T-helper 1 cell treated with Interleukin-12 subunit alpha and Interleukin-12 subunit beta and Interleukin-4 antibody, amounts not matched to agents 30 μg/mL and 1 μg/mL, for 36 hours (primary cell): ENCODE data around the gene GPM6B.

Experiments used
- H3K27ac Mint-ChIP-seq: one replicate; pipeline ENCODE4 v1.8.0; 2021; ENCODE audit warnings: mild to moderate bottlenecking, mixed read lengths
- H3K27me3 Mint-ChIP-seq: one replicate; pipeline ENCODE4 v1.8.0; 2021; ENCODE audit warnings: low read depth, mixed read lengths
- H3K36me3 Mint-ChIP-seq: one replicate; pipeline ENCODE4 v1.8.0; 2021; ENCODE audit warnings: low read depth, mixed read lengths
- H3K4me1 Mint-ChIP-seq: one replicate; pipeline ENCODE4 v1.8.0; 2021; ENCODE audit warnings: low read depth, mixed read lengths
- H3K4me3 Mint-ChIP-seq: one replicate; pipeline ENCODE4 v1.8.0; 2021; ENCODE audit warnings: mild to moderate bottlenecking, moderate library complexity, mixed read lengths
- H3K9me3 Mint-ChIP-seq: one replicate; pipeline ENCODE4 v1.8.0; 2021; ENCODE audit warnings: mixed read lengths

The GPM6B gene

GRCh38 chrX:13764281-13764680 lies 52.6 kb downstream of the GPM6B start:
- Mint-ChIP-seq H3K36me3 (peaks cover 35% of the 10 kb centered on the region), H3K27me3 (no peaks in the 10 kb centered on the region), H3K27ac (no peak overlapping the region), H3K4me1 (no peaks in the 10 kb centered on the region), H3K9me3 (no peaks in the 10 kb centered on the region), H3K4me3 (no peak overlapping the region)

- H3K9me3 Mint-ChIP-seq, result no peaks in the 10 kb centered on the region
- H3K27me3 Mint-ChIP-seq, result no peaks in the 10 kb centered on the region
- H3K27ac Mint-ChIP-seq, result no peak overlapping the region
- H3K4me3 Mint-ChIP-seq, result no peak overlapping the region
- H3K36me3 Mint-ChIP-seq, result peaks cover 37% of the 10 kb centered on the region
- H3K4me1 Mint-ChIP-seq, result no peaks in the 10 kb centered on the region
These were observed 53.4 kb downstream of the GPM6B start for GRCh38 chrX:13763489-13763888.

GRCh38 chrX:13761606-13762414 lies 55.1 kb downstream of the GPM6B start:
- Mint-ChIP-seq H3K4me1 (no peaks in the 10 kb centered on the region), H3K27ac (no peak overlapping the region), H3K9me3 (no peaks in the 10 kb centered on the region), H3K4me3 (no peak overlapping the region), H3K36me3 (peaks cover 43% of the 10 kb centered on the region), H3K27me3 (no peaks in the 10 kb centered on the region)

GRCh38 chrX:13760426-13760825 lies 56.5 kb downstream of the GPM6B start:
- Mint-ChIP-seq H3K27me3 (no peaks in the 10 kb centered on the region), H3K27ac (no peak overlapping the region), H3K9me3 (no peaks in the 10 kb centered on the region), H3K4me3 (no peak overlapping the region), H3K4me1 (peaks cover under 1% of the 10 kb centered on the region), H3K36me3 (peaks cover 29% of the 10 kb centered on the region)

- no peak overlapping the region for H3K27ac Mint-ChIP-seq
- peaks cover 34% of the 10 kb centered on the region for H3K36me3 Mint-ChIP-seq
These were observed 57.7 kb downstream of the GPM6B start for GRCh38 chrX:13759152-13759718.

GRCh38 chrX:13756381-13756780 lies 60.5 kb downstream of the GPM6B start:
- no peak overlapping the region for H3K4me3 Mint-ChIP-seq
- H3K27me3 Mint-ChIP-seq, result no peaks in the 10 kb centered on the region
- H3K36me3 Mint-ChIP-seq, result peaks cover 34% of the 10 kb centered on the region
- no peak overlapping the region for H3K27ac Mint-ChIP-seq
- peaks cover 14% of the 10 kb centered on the region for H3K4me1 Mint-ChIP-seq
- no peaks in the 10 kb centered on the region for H3K9me3 Mint-ChIP-seq

More at GRCh38 chrX:13759152-13759718, 57.7 kb downstream of the GPM6B start:
- H3K4me1 Mint-ChIP-seq, result peaks cover 7% of the 10 kb centered on the region
- H3K9me3 Mint-ChIP-seq, result no peaks in the 10 kb centered on the region
- no peaks in the 10 kb centered on the region for H3K27me3 Mint-ChIP-seq
- H3K4me3 Mint-ChIP-seq, result no peak overlapping the region

GRCh38 chrX:13755254-13755653 lies 61.6 kb downstream of the GPM6B start:
- Mint-ChIP-seq H3K27me3 (no peaks in the 10 kb centered on the region), H3K4me3 (no peak overlapping the region), H3K9me3 (no peaks in the 10 kb centered on the region), H3K36me3 (peaks cover 30% of the 10 kb centered on the region), H3K4me1 (peaks cover 21% of the 10 kb centered on the region), H3K27ac (no peak overlapping the region)

- no peak overlapping the region for H3K27ac Mint-ChIP-seq
- no peak overlapping the region for H3K4me3 Mint-ChIP-seq
- H3K9me3 Mint-ChIP-seq, result no peaks in the 10 kb centered on the region
- H3K27me3 Mint-ChIP-seq, result no peaks in the 10 kb centered on the region
- peaks cover 26% of the 10 kb centered on the region for H3K36me3 Mint-ChIP-seq
- peaks cover 23% of the 10 kb centered on the region for H3K4me1 Mint-ChIP-seq
These were observed 62.1 kb downstream of the GPM6B start for GRCh38 chrX:13754765-13755164.

- peaks cover 19% of the 10 kb centered on the region for H3K36me3 Mint-ChIP-seq
- no peaks in the 10 kb centered on the region for H3K27me3 Mint-ChIP-seq
- H3K4me1 Mint-ChIP-seq, result peaks cover 23% of the 10 kb centered on the region
- peak overlapping the region; percentile 7 for H3K4me3 Mint-ChIP-seq
- no peak overlapping the region for H3K27ac Mint-ChIP-seq
- no peaks in the 10 kb centered on the region for H3K9me3 Mint-ChIP-seq
These were observed 64.2 kb downstream of the GPM6B start for GRCh38 chrX:13752646-13753045.

- Mint-ChIP-seq H3K4me1 (peaks cover 27% of the 10 kb centered on the region), H3K36me3 (peaks cover 23% of the 10 kb centered on the region), H3K4me3 (no peak overlapping the region), H3K9me3 (no peaks in the 10 kb centered on the region), H3K27me3 (no peaks in the 10 kb centered on the region), H3K27ac (no peak overlapping the region)
These were observed 64.8 kb downstream of the GPM6B start for GRCh38 chrX:13752141-13752540.

- Mint-ChIP-seq H3K36me3 (peaks cover 30% of the 10 kb centered on the region), H3K4me1 (peaks cover 29% of the 10 kb centered on the region), H3K4me3 (no peak overlapping the region), H3K27me3 (no peaks in the 10 kb centered on the region), H3K9me3 (no peaks in the 10 kb centered on the region), H3K27ac (no peak overlapping the region)
These were observed 66.1 kb downstream of the GPM6B start for GRCh38 chrX:13750812-13751211.

GRCh38 chrX:13750204-13750603 lies 66.7 kb downstream of the GPM6B start:
- Mint-ChIP-seq H3K36me3 (peaks cover 32% of the 10 kb centered on the region), H3K4me1 (peaks cover 27% of the 10 kb centered on the region), H3K9me3 (no peaks in the 10 kb centered on the region), H3K27ac (no peak overlapping the region), H3K27me3 (no peaks in the 10 kb centered on the region), H3K4me3 (no peak overlapping the region)

- H3K27me3 Mint-ChIP-seq, result no peaks in the 10 kb centered on the region
- H3K36me3 Mint-ChIP-seq, result peaks cover 27% of the 10 kb centered on the region
- H3K27ac Mint-ChIP-seq, result no peak overlapping the region
- no peak overlapping the region for H3K4me3 Mint-ChIP-seq
- H3K4me1 Mint-ChIP-seq, result peaks cover 22% of the 10 kb centered on the region
- H3K9me3 Mint-ChIP-seq, result no peaks in the 10 kb centered on the region
These were observed 68.4 kb downstream of the GPM6B start for GRCh38 chrX:13748486-13748885.

- H3K36me3 Mint-ChIP-seq, result peaks cover 23% of the 10 kb centered on the region
These were observed 69.1 kb downstream of the GPM6B start for GRCh38 chrX:13747836-13748235.

GRCh38 chrX:13742397-13743176 lies 74.3 kb downstream of the GPM6B start:
- Mint-ChIP-seq H3K9me3 (no peaks in the 10 kb centered on the region), H3K27me3 (no peaks in the 10 kb centered on the region), H3K4me3 (peak overlapping the region; percentile 50), H3K27ac (peak overlapping the region; percentile 87), H3K4me1 (peaks cover 21% of the 10 kb centered on the region), H3K36me3 (peaks cover 17% of the 10 kb centered on the region)

More at GRCh38 chrX:13747836-13748235, 69.1 kb downstream of the GPM6B start:
- H3K27ac Mint-ChIP-seq, result no peak overlapping the region
- no peaks in the 10 kb centered on the region for H3K9me3 Mint-ChIP-seq
- H3K4me1 Mint-ChIP-seq, result peaks cover 23% of the 10 kb centered on the region
- H3K4me3 Mint-ChIP-seq, result no peak overlapping the region
- H3K27me3 Mint-ChIP-seq, result no peaks in the 10 kb centered on the region
